Stimulated activated CD8-positive, alpha-beta memory T cell treated with anti-CD3 and anti-CD28 coated beads, Interleukin-7, amount 100 ng/mL, for 1 hour (primary cell): ENCODE results near the gene KDM7A.
"Not testable (repeated sequence)": the region's sequence is repeated elsewhere in the genome, so short reads cannot be mapped to it uniquely, and the experiment has no call there.

Source experiments
- DNase-seq, 2 donors: peaks; one replicate each; pipeline ENCODE4 v3.0.0-alpha.2; 2020; ENCODE audit warnings: low read depth in 2 of 2

Gene KDM7A

GRCh38 chr7:140160308-140160707 is 16.5 kb downstream of the KDM7A start:
- no peak for DNase-seq

GRCh38 chr7:140159497-140159896 is 17.3 kb downstream of the KDM7A start:
- no peak for DNase-seq

GRCh38 chr7:140156460-140157080 is 20.2 kb downstream of the KDM7A start:
- DNase-seq = no peak

GRCh38 chr7:140155428-140155827 is 21.4 kb downstream of the KDM7A start:
- DNase-seq = no peak

GRCh38 chr7:140153666-140154161 is 23.1 kb downstream of the KDM7A start:
- no peak for DNase-seq

- no peak for DNase-seq
Observed at GRCh38 chr7:140146574-140146973, 30.2 kb downstream of the KDM7A start.

GRCh38 chr7:140145709-140146108 is 31.1 kb downstream of the KDM7A start:
- DNase-seq = no peak

GRCh38 chr7:140144821-140145220 is 32.0 kb downstream of the KDM7A start:
- no peak for DNase-seq

- no peak for DNase-seq
Observed at GRCh38 chr7:140143997-140144396, 32.8 kb downstream of the KDM7A start.

- DNase-seq = no peak
Observed at GRCh38 chr7:140142031-140142430, 34.8 kb downstream of the KDM7A start.

- no peak for DNase-seq
Observed at GRCh38 chr7:140141256-140141655, 35.5 kb downstream of the KDM7A start.

- no peak for DNase-seq
Observed at GRCh38 chr7:140137078-140137477, 39.7 kb downstream of the KDM7A start.

GRCh38 chr7:140136073-140136472 is 40.7 kb downstream of the KDM7A start:
- DNase-seq = no peak

GRCh38 chr7:140134039-140134438 is 42.7 kb downstream of the KDM7A start:
- DNase-seq = no peak

- DNase-seq = no peak
Observed at GRCh38 chr7:140127360-140128127, 49.2 kb downstream of the KDM7A start.

- no peak for DNase-seq
Observed at GRCh38 chr7:140126435-140127034, 50.2 kb downstream of the KDM7A start.

GRCh38 chr7:140122965-140123364 is 53.8 kb downstream of the KDM7A start:
- no peak for DNase-seq

- no peak for DNase-seq
Observed at GRCh38 chr7:140121326-140121725, 55.5 kb downstream of the KDM7A start.

- DNase-seq = not testable (repeated sequence)
Observed at GRCh38 chr7:140114817-140115216, 62.0 kb downstream of the KDM7A start.

- DNase-seq = not testable (repeated sequence)
Observed at GRCh38 chr7:140108777-140109176, 68.0 kb downstream of the KDM7A start.

- no peak for DNase-seq
Observed at GRCh38 chr7:140096459-140096858, 80.3 kb downstream of the KDM7A start.

- no peak for DNase-seq
Observed at GRCh38 chr7:140093375-140093774, 83.4 kb downstream of the KDM7A start.

- no peak for DNase-seq
Observed at GRCh38 chr7:140085447-140085846, 91.3 kb downstream of the KDM7A start.
